GM12878 (cell line): ENCODE data around the gene HMCES.

Experiments used
- BRCA1 ChIP-seq: IDR thresholded peaks from 2 replicates; pipeline ENCODE4 v1.6.1; 2011; ENCODE audit warnings: low read depth, low read length, improper control_type of control experiment
- CREB1 ChIP-seq: IDR thresholded peaks from 2 replicates; pipeline ENCODE4 v1.6.1; 2012; ENCODE audit warnings: low read depth, mild to moderate bottlenecking, inconsistent platforms
- IRF4 ChIP-seq: IDR thresholded peaks from 2 replicates; pipeline ENCODE4 v1.6.1; 2011; ENCODE audit warnings: low read depth, low read length
- KAT2A ChIP-seq: conservative IDR thresholded peaks from 2 replicates; pipeline ENCODE4 v1.6.1; 2011; ENCODE audit warnings: low read depth, low read length; ENCODE audit not compliant: control insufficient read depth
- MTA3 ChIP-seq: IDR thresholded peaks from 2 replicates; pipeline ENCODE4 v1.6.1; 2012; ENCODE audit warnings: low read length, inconsistent platforms, borderline replicate concordance
- RCOR1 ChIP-seq: conservative IDR thresholded peaks from 2 replicates; pipeline ENCODE4 v1.6.1; 2012; ENCODE audit warnings: low read depth, low read length, improper control_type of control experiment
- SP1 ChIP-seq: IDR thresholded peaks from one replicate; pipeline ENCODE4 v1.6.1; 2011; ENCODE audit warnings: low read depth, low read length

- TF ChIP-seq MTA3: no peak
- TF ChIP-seq RCOR1: no peak
- no peak for TF ChIP-seq IRF4
- no peak for TF ChIP-seq SP1
- TF ChIP-seq BRCA1: no peak
- no peak for TF ChIP-seq CREB1
- no peak for TF ChIP-seq KAT2A
Measured at GRCh38 chr3:129349791-129350190, 71.1 kb downstream of the HMCES start.
